Measurements from ENCODE around the gene CD99L2. TPM values are rescaled to one million over a fixed set of nuclear protein-coding genes. Genes with fewer than 3 reads are reported as not detected.

Gene CD99L2
- polyA plus RNA-seq, 1 donor from 2014 or later = 61.0 TPM

DNA sequence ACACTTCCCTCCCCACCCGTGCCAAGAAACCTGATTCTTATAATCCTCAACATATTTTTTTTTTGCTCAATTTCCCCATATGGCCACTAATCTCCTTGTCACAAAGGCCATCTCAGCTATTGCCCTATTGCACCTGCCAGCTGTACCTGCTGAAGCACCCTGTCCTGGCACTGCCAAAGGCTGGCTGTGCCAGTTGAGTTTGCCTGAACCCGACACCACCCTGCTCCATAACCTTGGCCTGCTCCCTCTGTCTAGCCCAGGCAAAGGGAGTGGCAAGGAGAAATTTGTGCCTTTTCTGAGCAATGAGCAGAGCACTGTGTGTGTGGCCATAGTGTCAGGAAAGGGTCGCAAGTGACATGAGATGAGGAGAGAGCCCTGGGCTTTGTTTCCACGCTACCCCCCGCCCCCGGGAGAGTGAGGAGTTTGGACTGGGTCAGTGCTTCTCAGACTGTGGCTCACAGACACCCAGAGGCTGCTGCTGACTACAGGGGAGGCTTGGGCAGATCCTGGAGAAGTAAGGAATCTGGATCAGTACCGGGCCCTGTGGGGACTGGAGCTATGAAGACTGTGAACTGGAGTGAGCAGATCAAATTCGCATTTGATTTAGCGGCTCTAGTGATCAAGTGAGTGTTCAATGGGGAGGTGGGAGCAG lies 42.5 kb upstream of the CD99L2 start:
- no peak overlapping the region for H3K9ac ChIP-seq (ENCODE audit: low read length)
- no peaks in the 10 kb centered on the region for H3K9me3 ChIP-seq (ENCODE audit: low read length)
- H3K36me3 ChIP-seq (ENCODE audit: insufficient read depth, low read length) = no peaks in the 10 kb centered on the region
- H4K20me1 ChIP-seq (ENCODE audit: insufficient read depth) = no peaks in the 10 kb centered on the region
- no peak overlapping the region for H3K4me2 ChIP-seq (ENCODE audit: low read length)
- H3K79me2 ChIP-seq (replicated peaks; ENCODE audit: insufficient read depth, low read length) = no peaks in the 10 kb centered on the region
- TF ChIP-seq POLR2AphosphoS5 (IDR thresholded peaks at IDR 0.05) = no peak
- no peak for TF ChIP-seq TAF1 (IDR thresholded peaks at IDR 0.05; ENCODE audit: low read depth)
- H3K4me3 ChIP-seq (ENCODE audit: low read length) = no peak overlapping the region
- no peaks in the 10 kb centered on the region for H3F3A ChIP-seq (ENCODE audit: insufficient read depth, low read length, poor library complexity, severe bottlenecking)
- H3K9me2 ChIP-seq (ENCODE audit: insufficient read depth, low read length) = no peaks in the 10 kb centered on the region
- no peak overlapping the region for H2AFZ ChIP-seq (ENCODE audit: low read depth, low read length)
- no peaks in the 10 kb centered on the region for H3K27me3 ChIP-seq (ENCODE audit: insufficient read depth, low read depth, low read length)
- no peak overlapping the region for H3K27ac ChIP-seq (ENCODE audit: low read length)

DNA sequence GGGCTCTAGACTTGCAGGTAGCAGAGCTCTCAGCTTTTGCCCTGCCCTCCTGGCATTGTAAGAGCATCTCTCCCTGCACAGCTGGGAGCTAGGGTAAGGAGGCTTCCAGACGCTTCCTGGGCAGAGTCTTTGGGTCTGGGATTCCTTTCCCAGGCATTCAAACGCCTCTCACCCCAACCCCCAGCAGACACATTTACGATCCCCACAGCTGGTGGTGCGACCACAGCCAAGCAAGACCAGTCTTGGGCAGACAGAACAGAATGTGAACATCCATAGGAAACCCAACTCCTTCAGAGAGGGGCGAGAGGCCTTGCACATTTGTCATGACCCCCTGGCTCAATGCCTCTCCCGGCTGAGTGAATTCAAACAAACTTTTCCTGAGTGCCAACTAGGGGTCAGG lies 38.1 kb upstream of the CD99L2 start:
- Histone ChIP-seq H3K9me3 (ENCODE audit: low read length) (no peaks in the 10 kb centered on the region), H4K20me1 (ENCODE audit: insufficient read depth) (no peaks in the 10 kb centered on the region), H3K4me3 (ENCODE audit: low read length) (no peak overlapping the region), H3K9ac (ENCODE audit: low read length) (no peak overlapping the region), H3K27ac (ENCODE audit: low read length) (no peak overlapping the region), H3K9me2 (ENCODE audit: insufficient read depth, low read length) (no peaks in the 10 kb centered on the region), H3K79me2 (replicated peaks; ENCODE audit: insufficient read depth, low read length) (no peaks in the 10 kb centered on the region), H3F3A (ENCODE audit: insufficient read depth, low read length, poor library complexity, severe bottlenecking) (no peaks in the 10 kb centered on the region), H2AFZ (ENCODE audit: low read depth, low read length) (no peak overlapping the region), H3K36me3 (ENCODE audit: insufficient read depth, low read length) (no peaks in the 10 kb centered on the region), H3K4me2 (ENCODE audit: low read length) (no peak overlapping the region), H3K27me3 (ENCODE audit: insufficient read depth, low read depth, low read length) (no peaks in the 10 kb centered on the region)
- TF ChIP-seq, protein P1, sequence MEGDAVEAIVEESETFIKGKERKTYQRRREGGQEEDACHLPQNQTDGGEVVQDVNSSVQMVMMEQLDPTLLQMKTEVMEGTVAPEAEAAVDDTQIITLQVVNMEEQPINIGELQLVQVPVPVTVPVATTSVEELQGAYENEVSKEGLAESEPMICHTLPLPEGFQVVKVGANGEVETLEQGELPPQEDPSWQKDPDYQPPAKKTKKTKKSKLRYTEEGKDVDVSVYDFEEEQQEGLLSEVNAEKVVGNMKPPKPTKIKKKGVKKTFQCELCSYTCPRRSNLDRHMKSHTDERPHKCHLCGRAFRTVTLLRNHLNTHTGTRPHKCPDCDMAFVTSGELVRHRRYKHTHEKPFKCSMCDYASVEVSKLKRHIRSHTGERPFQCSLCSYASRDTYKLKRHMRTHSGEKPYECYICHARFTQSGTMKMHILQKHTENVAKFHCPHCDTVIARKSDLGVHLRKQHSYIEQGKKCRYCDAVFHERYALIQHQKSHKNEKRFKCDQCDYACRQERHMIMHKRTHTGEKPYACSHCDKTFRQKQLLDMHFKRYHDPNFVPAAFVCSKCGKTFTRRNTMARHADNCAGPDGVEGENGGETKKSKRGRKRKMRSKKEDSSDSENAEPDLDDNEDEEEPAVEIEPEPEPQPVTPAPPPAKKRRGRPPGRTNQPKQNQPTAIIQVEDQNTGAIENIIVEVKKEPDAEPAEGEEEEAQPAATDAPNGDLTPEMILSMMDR (IDR thresholded peaks at IDR 0.05; ENCODE audit: poor library complexity, severe bottlenecking) = no peak
- no peak for TF ChIP-seq RAD21 (conservative IDR thresholded peaks at IDR 0.05)
- TF ChIP-seq POLR2AphosphoS5 (IDR thresholded peaks at IDR 0.05) = no peak
- TF ChIP-seq SMC3 (conservative IDR thresholded peaks at IDR 0.05; ENCODE audit: poor library complexity) = no peak
- TF ChIP-seq MXI1 (conservative IDR thresholded peaks at IDR 0.05; ENCODE audit: poor library complexity, severe bottlenecking) = no peak
- TF ChIP-seq TAF1 (IDR thresholded peaks at IDR 0.05; ENCODE audit: low read depth) = no peak
- TF ChIP-seq EP300 (conservative IDR thresholded peaks at IDR 0.05; ENCODE audit: poor library complexity, severe bottlenecking) = no peak
- TF ChIP-seq, protein P2, sequence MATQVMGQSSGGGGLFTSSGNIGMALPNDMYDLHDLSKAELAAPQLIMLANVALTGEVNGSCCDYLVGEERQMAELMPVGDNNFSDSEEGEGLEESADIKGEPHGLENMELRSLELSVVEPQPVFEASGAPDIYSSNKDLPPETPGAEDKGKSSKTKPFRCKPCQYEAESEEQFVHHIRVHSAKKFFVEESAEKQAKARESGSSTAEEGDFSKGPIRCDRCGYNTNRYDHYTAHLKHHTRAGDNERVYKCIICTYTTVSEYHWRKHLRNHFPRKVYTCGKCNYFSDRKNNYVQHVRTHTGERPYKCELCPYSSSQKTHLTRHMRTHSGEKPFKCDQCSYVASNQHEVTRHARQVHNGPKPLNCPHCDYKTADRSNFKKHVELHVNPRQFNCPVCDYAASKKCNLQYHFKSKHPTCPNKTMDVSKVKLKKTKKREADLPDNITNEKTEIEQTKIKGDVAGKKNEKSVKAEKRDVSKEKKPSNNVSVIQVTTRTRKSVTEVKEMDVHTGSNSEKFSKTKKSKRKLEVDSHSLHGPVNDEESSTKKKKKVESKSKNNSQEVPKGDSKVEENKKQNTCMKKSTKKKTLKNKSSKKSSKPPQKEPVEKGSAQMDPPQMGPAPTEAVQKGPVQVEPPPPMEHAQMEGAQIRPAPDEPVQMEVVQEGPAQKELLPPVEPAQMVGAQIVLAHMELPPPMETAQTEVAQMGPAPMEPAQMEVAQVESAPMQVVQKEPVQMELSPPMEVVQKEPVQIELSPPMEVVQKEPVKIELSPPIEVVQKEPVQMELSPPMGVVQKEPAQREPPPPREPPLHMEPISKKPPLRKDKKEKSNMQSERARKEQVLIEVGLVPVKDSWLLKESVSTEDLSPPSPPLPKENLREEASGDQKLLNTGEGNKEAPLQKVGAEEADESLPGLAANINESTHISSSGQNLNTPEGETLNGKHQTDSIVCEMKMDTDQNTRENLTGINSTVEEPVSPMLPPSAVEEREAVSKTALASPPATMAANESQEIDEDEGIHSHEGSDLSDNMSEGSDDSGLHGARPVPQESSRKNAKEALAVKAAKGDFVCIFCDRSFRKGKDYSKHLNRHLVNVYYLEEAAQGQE (IDR thresholded peaks at IDR 0.05; ENCODE audit: borderline replicate concordance) = no peak
- TF ChIP-seq EZH2 (IDR thresholded peaks at IDR 0.05; ENCODE audit: borderline replicate concordance, insufficient read depth, low read length, poor library complexity, severe bottlenecking) = no peak
